Nephron (organoid): ENCODE data around the gene TBC1D20.

Source experiments
- H3K27ac Mint-ChIP-seq, 3 experiments: 2 replicates each; pipeline ENCODE4 v1.8.0; 2020; ENCODE audit warnings: mixed read lengths in 3 of 3, mild to moderate bottlenecking in 2 of 3, moderate library complexity in 1 of 3
- H3K27me3 Mint-ChIP-seq: 2 replicates; pipeline ENCODE4 v1.8.0; 2021; ENCODE audit warnings: low read depth, mild to moderate bottlenecking, moderate library complexity, mixed read lengths
- H3K36me3 Mint-ChIP-seq: 2 replicates; pipeline ENCODE4 v1.8.0; 2020; ENCODE audit warnings: low read depth, mixed read lengths
- H3K4me1 Mint-ChIP-seq: 2 replicates; pipeline ENCODE4 v1.8.0; 2020; ENCODE audit warnings: mixed read lengths
- H3K4me3 Mint-ChIP-seq, 3 experiments: 2 replicates each; pipeline ENCODE4 v1.8.0; 2020; ENCODE audit warnings: mild to moderate bottlenecking in 3 of 3, mixed read lengths in 3 of 3, moderate library complexity in 2 of 3
- H3K9me3 Mint-ChIP-seq: 2 replicates; pipeline ENCODE4 v1.8.0; 2020; ENCODE audit warnings: mixed read lengths
- TF ChIP-seq, protein P1 (sequence below), 3 experiments: fragments of 200-600 bp; sonication (generic); IDR thresholded peaks; one replicate each; pipeline ENCODE4 v1.5.0; 2021; ENCODE audit warnings: antibody characterized with exemption in 3 of 3; ENCODE audit not compliant: unreplicated experiment in 3 of 3

Gene TBC1D20

DNA sequence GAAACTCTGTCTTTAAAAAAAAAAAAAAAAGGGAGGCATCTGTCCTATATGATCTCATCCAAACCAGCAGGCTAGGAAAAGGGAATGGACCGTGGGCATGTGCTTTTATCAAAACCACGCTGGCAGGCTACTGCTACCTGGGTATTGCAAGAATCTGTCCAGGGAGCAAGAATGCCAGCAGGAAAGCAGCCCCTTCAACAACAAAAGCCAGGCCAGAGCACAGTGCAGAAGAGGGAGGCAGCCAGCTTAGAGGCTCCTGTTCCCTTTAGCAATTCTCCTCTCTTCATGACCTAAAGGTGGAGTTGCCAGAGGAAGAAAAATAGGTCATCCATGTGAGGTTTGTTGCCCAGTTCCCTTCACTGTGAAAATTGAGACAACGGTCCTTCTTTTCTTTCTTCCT lies 18.2 kb downstream of the TBC1D20 start:
- Mint-ChIP-seq H3K27me3 (no peaks in the 10 kb centered on the region), H3K9me3 (no peaks in the 10 kb centered on the region), H3K4me3 (no peak overlapping the region), H3K36me3 (peaks cover 65% of the 10 kb centered on the region), H3K27ac (no peak overlapping the region), H3K4me1 (peaks cover 7% of the 10 kb centered on the region)
- TF ChIP-seq, protein P1, sequence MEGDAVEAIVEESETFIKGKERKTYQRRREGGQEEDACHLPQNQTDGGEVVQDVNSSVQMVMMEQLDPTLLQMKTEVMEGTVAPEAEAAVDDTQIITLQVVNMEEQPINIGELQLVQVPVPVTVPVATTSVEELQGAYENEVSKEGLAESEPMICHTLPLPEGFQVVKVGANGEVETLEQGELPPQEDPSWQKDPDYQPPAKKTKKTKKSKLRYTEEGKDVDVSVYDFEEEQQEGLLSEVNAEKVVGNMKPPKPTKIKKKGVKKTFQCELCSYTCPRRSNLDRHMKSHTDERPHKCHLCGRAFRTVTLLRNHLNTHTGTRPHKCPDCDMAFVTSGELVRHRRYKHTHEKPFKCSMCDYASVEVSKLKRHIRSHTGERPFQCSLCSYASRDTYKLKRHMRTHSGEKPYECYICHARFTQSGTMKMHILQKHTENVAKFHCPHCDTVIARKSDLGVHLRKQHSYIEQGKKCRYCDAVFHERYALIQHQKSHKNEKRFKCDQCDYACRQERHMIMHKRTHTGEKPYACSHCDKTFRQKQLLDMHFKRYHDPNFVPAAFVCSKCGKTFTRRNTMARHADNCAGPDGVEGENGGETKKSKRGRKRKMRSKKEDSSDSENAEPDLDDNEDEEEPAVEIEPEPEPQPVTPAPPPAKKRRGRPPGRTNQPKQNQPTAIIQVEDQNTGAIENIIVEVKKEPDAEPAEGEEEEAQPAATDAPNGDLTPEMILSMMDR (IDR thresholded peaks at IDR 0.05; ENCODE audit: unreplicated experiment in 3 of 3): no peak

DNA sequence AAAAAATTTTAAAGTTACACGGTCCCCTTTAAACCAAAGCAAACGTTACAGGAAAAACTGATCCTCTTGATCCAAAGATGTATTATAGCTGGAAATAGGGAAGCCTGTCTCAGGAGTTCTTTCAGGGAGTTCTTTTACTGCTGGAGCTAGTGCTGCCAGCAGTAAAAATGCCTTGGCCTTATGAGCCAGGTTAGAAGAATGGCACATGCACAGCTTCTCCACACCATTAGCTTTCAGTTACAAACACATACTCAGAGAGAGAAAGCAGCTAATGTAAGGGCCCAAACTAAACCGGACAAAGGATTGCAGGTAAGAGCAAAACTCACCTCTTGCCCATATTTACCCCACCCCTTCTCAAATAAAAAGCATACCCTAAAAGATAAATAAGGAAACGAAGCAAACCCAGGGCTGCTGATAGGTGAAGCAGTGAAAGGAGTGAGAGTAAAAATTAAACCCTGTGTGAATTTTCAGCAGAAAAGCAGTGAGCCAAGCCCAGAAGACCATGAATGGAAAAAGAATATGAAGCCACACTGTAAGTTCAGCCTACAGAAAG lies 19.0 kb downstream of the TBC1D20 start:
- TF ChIP-seq, protein P1 (IDR thresholded peaks at IDR 0.05; ENCODE audit: unreplicated experiment in 3 of 3): no peak
- no peaks in the 10 kb centered on the region for H3K27me3 Mint-ChIP-seq

GRCh38 chr20:440636-441035 lies 21.7 kb downstream of the TBC1D20 start:
- no peak overlapping the region for H3K4me3 Mint-ChIP-seq
- peaks cover 12% of the 10 kb centered on the region for H3K4me1 Mint-ChIP-seq
- H3K9me3 Mint-ChIP-seq: no peaks in the 10 kb centered on the region
- no peaks in the 10 kb centered on the region for H3K27me3 Mint-ChIP-seq
- TF ChIP-seq, protein P1 (IDR thresholded peaks at IDR 0.05; ENCODE audit: unreplicated experiment in 3 of 3): no peak
- no peak overlapping the region for H3K27ac Mint-ChIP-seq
- peaks cover 77% of the 10 kb centered on the region for H3K36me3 Mint-ChIP-seq

More for the DNA sequence above, 19.0 kb downstream of the TBC1D20 start:
- Mint-ChIP-seq H3K9me3 (no peaks in the 10 kb centered on the region), H3K4me1 (peaks cover 12% of the 10 kb centered on the region), H3K4me3 (no peak overlapping the region), H3K36me3 (peaks cover 71% of the 10 kb centered on the region), H3K27ac (peak overlapping the region in 1 of 3 experiments; percentile 50)

DNA sequence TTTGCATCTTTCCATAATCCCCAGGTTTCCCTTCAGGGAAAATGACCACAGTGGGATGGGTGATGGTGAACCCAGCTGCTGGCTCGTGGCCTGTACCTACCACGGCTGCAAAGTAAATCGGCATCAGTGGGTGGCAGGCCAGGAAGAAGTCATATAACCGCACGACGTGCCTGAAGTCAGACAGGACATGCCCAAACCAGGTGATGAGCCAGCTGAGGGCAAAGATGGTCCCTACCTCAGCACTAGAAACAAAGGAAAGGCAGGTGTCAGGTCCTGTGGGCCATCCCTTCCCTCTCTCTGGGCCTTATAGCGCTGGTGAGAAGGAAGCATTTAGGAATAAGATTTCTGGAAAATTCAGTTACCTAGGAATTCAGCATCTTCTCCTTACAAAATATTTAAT lies 22.2 kb downstream of the TBC1D20 start:
- H3K4me1 Mint-ChIP-seq: peaks cover 11% of the 10 kb centered on the region

DNA sequence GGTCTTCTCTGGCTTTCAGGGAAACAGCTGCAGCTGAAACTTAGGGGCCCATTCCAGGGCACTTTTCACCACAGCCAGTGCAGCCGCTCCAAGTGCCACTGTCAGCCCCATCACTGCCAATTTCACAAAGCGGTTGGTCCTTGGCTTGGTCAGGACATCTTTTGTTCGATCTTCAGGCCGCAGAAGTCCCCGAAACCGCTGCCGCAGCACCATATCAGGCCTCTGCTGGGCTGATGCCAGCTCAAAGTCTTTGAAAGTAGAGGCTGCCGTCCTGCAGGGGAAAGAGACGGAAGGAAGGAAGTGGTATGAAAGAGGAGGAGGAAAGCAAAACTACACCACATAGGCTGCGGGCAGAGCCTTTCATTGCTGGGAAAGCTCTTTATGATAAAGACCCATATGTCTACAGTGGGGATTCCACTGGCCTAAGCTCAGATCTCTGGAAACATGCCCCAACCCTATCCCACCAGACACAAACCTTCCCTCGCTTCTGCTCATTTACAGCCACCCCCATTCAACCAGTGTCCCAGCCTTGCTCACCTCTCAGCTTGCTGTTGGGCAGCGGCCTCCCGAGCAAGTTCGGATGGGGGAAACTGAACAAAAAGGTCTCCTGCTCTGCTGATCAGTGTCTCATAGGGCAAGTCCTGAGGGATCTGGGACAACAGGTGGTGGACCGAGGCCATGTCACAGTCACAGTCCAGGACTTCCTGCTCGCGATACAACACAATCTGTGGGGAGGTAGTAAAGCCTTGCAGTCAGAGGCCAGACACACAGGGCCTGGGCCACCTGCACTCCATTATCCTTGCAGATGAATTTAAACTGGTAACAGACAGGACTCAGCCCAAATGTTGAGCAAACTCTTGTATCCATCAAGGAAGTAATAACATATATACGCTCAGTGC lies 23.5 kb downstream of the TBC1D20 start:
- no peaks in the 10 kb centered on the region for H3K9me3 Mint-ChIP-seq
- peaks cover 10% of the 10 kb centered on the region for H3K4me1 Mint-ChIP-seq
- peaks cover 68% of the 10 kb centered on the region for H3K36me3 Mint-ChIP-seq
- TF ChIP-seq, protein P1 (IDR thresholded peaks at IDR 0.05; ENCODE audit: unreplicated experiment in 3 of 3): no peak
- no peak overlapping the region for H3K27ac Mint-ChIP-seq
- no peaks in the 10 kb centered on the region for H3K27me3 Mint-ChIP-seq
- no peak overlapping the region for H3K4me3 Mint-ChIP-seq

More for the DNA sequence above, 22.2 kb downstream of the TBC1D20 start:
- H3K27me3 Mint-ChIP-seq: no peaks in the 10 kb centered on the region
- H3K36me3 Mint-ChIP-seq: peaks cover 77% of the 10 kb centered on the region
- TF ChIP-seq, protein P1 (IDR thresholded peaks at IDR 0.05; ENCODE audit: unreplicated experiment in 3 of 3): no peak
- H3K4me3 Mint-ChIP-seq: no peak overlapping the region
- H3K9me3 Mint-ChIP-seq: no peaks in the 10 kb centered on the region
- H3K27ac Mint-ChIP-seq: no peak overlapping the region
